KMS-11 (cell line): ENCODE results near the gene ZNF581.

Experiments
- H2AFZ ChIP-seq: fragments of 200-600 bp; sonication (generic); 2 replicates; pipeline ENCODE4 v1.6.1; 2016; ENCODE audit warnings: antibody characterized with exemption, mixed run types, low read depth
- H3K27ac ChIP-seq: fragments of 200-600 bp; sonication (generic); 2 replicates; pipeline ENCODE4 v1.6.1; 2016; ENCODE audit warnings: mild to moderate bottlenecking, mixed run types
- H3K27me3 ChIP-seq: fragments of 200-600 bp; sonication (generic); 2 replicates; pipeline ENCODE4 v1.6.1; 2017; ENCODE audit warnings: mild to moderate bottlenecking, low read depth, mixed run types, moderate library complexity; ENCODE audit not compliant: insufficient read depth
- H3K36me3 ChIP-seq: fragments of 200-600 bp; sonication (generic); 2 replicates; pipeline ENCODE4 v1.6.1; 2017; ENCODE audit warnings: mild to moderate bottlenecking, mixed run types; ENCODE audit not compliant: insufficient read depth
- H3K4me1 ChIP-seq: fragments of 200-600 bp; sonication (generic); 2 replicates; pipeline ENCODE4 v1.6.1; 2016; ENCODE audit warnings: mild to moderate bottlenecking, low read depth, mixed run types; ENCODE audit not compliant: poor library complexity, severe bottlenecking
- H3K4me2 ChIP-seq: fragments of 200-600 bp; sonication (generic); 2 replicates; pipeline ENCODE4 v1.7.0; 2016; ENCODE audit warnings: mild to moderate bottlenecking, mixed run types
- H3K4me3 ChIP-seq: fragments of 200-600 bp; sonication (generic); IDR thresholded peaks from 2 replicates; pipeline ENCODE4 v1.6.1; 2017; ENCODE audit warnings: low read depth, low read length, mixed read lengths; ENCODE audit not compliant: insufficient read depth
- H3K79me2 ChIP-seq: fragments of 200-600 bp; sonication (generic); 2 replicates; pipeline ENCODE4 v1.6.1; 2016; ENCODE audit warnings: low read depth, mixed run types; ENCODE audit not compliant: insufficient read depth
- H3K9ac ChIP-seq: fragments of 200-600 bp; sonication (generic); 2 replicates; pipeline ENCODE4 v1.6.1; 2016; ENCODE audit warnings: mild to moderate bottlenecking, mixed run types
- H4K20me1 ChIP-seq: fragments of 200-600 bp; sonication (generic); 2 replicates; pipeline ENCODE4 v1.6.1; 2016; ENCODE audit warnings: mild to moderate bottlenecking, mixed run types; ENCODE audit not compliant: insufficient read depth
- TF ChIP-seq, protein P1 (sequence below): fragments of 200-600 bp; sonication (generic); conservative IDR thresholded peaks from 2 replicates; pipeline ENCODE4 v1.6.1; 2017; ENCODE audit warnings: low read depth, mild to moderate bottlenecking, antibody characterized with exemption, low read length, moderate library complexity, mixed read lengths

ZNF581 gene

DNA sequence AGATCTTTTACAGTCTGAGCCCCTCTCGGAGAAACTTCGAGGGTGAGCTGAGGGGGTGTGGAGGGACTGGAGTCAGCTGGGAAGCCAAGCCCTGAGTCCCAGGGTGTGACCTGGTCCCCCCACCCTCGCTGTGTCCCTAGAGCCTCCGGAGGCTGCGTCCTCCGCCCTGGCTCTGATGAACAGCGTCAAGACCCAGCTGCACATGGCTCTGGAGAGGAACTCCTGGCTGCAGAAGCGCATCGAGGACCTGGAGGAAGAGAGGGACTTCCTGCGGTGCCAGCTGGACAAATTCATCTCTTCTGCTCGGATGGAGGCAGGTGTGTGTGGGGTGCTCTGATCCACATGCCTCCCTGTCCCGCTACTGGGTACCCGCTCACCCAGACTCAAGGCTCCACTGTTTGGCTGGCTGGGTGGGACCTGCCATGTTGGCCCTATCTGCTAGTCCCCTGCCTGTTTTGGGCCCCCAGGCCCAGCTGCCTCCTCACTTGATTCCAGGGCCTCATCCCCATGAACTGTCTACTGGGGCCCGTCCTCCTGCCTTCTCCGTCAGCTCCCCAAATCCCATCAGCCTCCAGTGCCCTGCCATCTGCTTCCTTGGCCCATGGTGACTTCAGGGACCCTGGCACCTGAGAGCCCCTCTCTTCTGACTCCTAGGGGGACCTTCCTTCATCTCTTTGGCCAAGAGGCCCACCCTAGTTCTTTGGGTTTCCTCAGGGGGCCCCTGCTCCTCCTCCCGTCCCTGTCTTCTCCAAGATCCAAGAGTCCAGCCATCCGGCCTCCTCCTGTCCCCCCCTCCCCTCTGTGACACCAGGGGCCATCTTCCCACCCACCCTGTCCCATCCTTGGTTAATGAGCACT, 6.0 kb downstream of the ZNF581 start:
- Histone ChIP-seq H2AFZ (no peak overlapping the region), H4K20me1 (no peaks in the 10 kb centered on the region), H3K27ac (no peak overlapping the region), H3K4me1 (peaks cover 10% of the 10 kb centered on the region), H3K4me2 (no peak overlapping the region), H3K36me3 (no peaks in the 10 kb centered on the region), H3K79me2 (peaks cover 17% of the 10 kb centered on the region), H3K27me3 (no peaks in the 10 kb centered on the region), H3K4me3 (no peak overlapping the region), H3K9ac (no peak overlapping the region)
- TF ChIP-seq, protein P1, sequence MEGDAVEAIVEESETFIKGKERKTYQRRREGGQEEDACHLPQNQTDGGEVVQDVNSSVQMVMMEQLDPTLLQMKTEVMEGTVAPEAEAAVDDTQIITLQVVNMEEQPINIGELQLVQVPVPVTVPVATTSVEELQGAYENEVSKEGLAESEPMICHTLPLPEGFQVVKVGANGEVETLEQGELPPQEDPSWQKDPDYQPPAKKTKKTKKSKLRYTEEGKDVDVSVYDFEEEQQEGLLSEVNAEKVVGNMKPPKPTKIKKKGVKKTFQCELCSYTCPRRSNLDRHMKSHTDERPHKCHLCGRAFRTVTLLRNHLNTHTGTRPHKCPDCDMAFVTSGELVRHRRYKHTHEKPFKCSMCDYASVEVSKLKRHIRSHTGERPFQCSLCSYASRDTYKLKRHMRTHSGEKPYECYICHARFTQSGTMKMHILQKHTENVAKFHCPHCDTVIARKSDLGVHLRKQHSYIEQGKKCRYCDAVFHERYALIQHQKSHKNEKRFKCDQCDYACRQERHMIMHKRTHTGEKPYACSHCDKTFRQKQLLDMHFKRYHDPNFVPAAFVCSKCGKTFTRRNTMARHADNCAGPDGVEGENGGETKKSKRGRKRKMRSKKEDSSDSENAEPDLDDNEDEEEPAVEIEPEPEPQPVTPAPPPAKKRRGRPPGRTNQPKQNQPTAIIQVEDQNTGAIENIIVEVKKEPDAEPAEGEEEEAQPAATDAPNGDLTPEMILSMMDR, result no peak

- H3K4me3 ChIP-seq, result no peak overlapping the region
- no peak overlapping the region for H3K9ac ChIP-seq
- peaks cover 4% of the 10 kb centered on the region for H3K4me1 ChIP-seq
- H3K79me2 ChIP-seq, result peaks cover 11% of the 10 kb centered on the region; the same call in 1 of the 2 replicates
- H3K36me3 ChIP-seq, result no peaks in the 10 kb centered on the region
- no peak overlapping the region for H3K4me2 ChIP-seq
- no peaks in the 10 kb centered on the region for H4K20me1 ChIP-seq
- no peak overlapping the region for H2AFZ ChIP-seq
- TF ChIP-seq, protein P1, result no peak
- no peak overlapping the region for H3K27ac ChIP-seq
- H3K27me3 ChIP-seq, result no peaks in the 10 kb centered on the region
Observed at GRCh38 chr19:55650126-55650557, 6.7 kb downstream of the ZNF581 start.

GRCh38 chr19:55650602-55651230, 7.3 kb downstream of the ZNF581 start:
- H3K27ac ChIP-seq, result no peak overlapping the region
- H3K4me3 ChIP-seq, result no peak overlapping the region
- H3K27me3 ChIP-seq, result no peaks in the 10 kb centered on the region
- peaks cover 9% of the 10 kb centered on the region for H3K79me2 ChIP-seq
- H3K4me2 ChIP-seq, result no peak overlapping the region
- no peaks in the 10 kb centered on the region for H3K4me1 ChIP-seq
- TF ChIP-seq, protein P1, result no peak
- no peaks in the 10 kb centered on the region for H4K20me1 ChIP-seq
- H3K36me3 ChIP-seq, result no peaks in the 10 kb centered on the region
- H3K9ac ChIP-seq, result no peak overlapping the region
- no peak overlapping the region for H2AFZ ChIP-seq

GRCh38 chr19:55651236-55651635, 7.8 kb downstream of the ZNF581 start:
- Histone ChIP-seq H3K27me3 (no peaks in the 10 kb centered on the region), H3K79me2 (peaks cover 9% of the 10 kb centered on the region), H3K36me3 (no peaks in the 10 kb centered on the region), H3K9ac (no peak overlapping the region), H3K4me1 (peaks cover under 1% of the 10 kb centered on the region), H4K20me1 (no peaks in the 10 kb centered on the region), H3K27ac (no peak overlapping the region), H2AFZ (no peak overlapping the region), H3K4me3 (no peak overlapping the region), H3K4me2 (no peak overlapping the region)
- TF ChIP-seq, protein P1, result no peak
